ENCODE results near the gene SYNPO2. TPM values are rescaled to one million over a fixed set of nuclear protein-coding genes. Genes with fewer than 3 reads are reported as not detected.

Gene SYNPO2
- total RNA-seq, 1 experiment from 2014 or later = 0.04 TPM

DNA sequence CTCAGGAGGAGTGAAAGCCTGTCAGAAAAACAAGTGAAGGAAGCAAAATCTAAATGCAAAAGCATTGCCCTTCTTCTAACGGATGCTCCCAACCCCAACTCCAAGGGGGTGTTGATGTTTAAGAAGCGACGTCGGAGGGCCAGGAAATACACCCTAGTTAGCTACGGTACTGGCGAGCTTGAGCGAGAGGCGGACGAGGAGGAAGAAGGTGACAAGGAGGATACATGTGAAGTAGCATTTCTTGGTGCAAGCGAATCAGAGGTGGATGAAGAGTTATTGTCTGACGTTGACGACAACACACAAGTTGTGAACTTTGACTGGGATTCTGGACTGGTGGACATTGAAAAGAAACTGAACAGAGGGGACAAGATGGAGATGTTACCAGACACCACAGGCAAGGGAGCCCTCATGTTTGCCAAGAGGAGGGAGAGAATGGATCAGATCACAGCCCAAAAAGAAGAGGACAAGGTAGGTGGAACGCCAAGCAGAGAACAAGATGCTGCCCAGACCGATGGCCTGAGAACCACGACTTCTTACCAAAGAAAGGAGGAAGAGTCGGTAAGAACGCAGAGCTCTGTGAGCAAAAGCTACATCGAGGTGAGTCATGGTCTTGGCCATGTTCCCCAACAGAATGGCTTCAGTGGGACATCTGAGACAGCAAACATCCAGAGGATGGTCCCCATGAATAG lies 141.3 kb downstream of the SYNPO2 start:
- Histone ChIP-seq H3K4me3 (ENCODE audit: low read length) (no peak overlapping the region), H4K20me1 (ENCODE audit: low read length) (no peaks in the 10 kb centered on the region), H3K36me3 (ENCODE audit: low read depth, low read length) (no peaks in the 10 kb centered on the region), H3K4me2 (ENCODE audit: low read length) (no peak overlapping the region), H3K27me3 (ENCODE audit: low read length) (no peaks in the 10 kb centered on the region), H3K4me1 (ENCODE audit: insufficient read depth, low read length) (peaks cover 11% of the 10 kb centered on the region), H3K79me2 (ENCODE audit: low read length) (no peaks in the 10 kb centered on the region), H2AFZ (ENCODE audit: low read length) (no peak overlapping the region), H3K9ac (ENCODE audit: low read length) (no peak overlapping the region), H3F3A (ENCODE audit: low read length, unreplicated experiment) (no peaks in the 10 kb centered on the region), H3K9me3 (ENCODE audit: low read length) (no peaks in the 10 kb centered on the region), H3K9me2 (replicated peaks; ENCODE audit: low read length) (no peaks in the 10 kb centered on the region), H3K27ac (ENCODE audit: low read length) (no peak overlapping the region)
- ChIA-PET POLR2A (ENCODE audit: unreplicated experiment) (no interaction called here), CTCF (no interaction called here)
- TF ChIP-seq EZH2phosphoT487 (IDR thresholded peaks at IDR 0.05; ENCODE audit: borderline replicate concordance, low read length) = no peak
- TF ChIP-seq EZH2 (IDR thresholded peaks at IDR 0.05; ENCODE audit: low read length, unreplicated experiment) = no peak
- TF ChIP-seq, protein P1, sequence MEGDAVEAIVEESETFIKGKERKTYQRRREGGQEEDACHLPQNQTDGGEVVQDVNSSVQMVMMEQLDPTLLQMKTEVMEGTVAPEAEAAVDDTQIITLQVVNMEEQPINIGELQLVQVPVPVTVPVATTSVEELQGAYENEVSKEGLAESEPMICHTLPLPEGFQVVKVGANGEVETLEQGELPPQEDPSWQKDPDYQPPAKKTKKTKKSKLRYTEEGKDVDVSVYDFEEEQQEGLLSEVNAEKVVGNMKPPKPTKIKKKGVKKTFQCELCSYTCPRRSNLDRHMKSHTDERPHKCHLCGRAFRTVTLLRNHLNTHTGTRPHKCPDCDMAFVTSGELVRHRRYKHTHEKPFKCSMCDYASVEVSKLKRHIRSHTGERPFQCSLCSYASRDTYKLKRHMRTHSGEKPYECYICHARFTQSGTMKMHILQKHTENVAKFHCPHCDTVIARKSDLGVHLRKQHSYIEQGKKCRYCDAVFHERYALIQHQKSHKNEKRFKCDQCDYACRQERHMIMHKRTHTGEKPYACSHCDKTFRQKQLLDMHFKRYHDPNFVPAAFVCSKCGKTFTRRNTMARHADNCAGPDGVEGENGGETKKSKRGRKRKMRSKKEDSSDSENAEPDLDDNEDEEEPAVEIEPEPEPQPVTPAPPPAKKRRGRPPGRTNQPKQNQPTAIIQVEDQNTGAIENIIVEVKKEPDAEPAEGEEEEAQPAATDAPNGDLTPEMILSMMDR (conservative IDR thresholded peaks at IDR 0.05; ENCODE audit: low read depth, low read length) = no peak
- DNase-seq (no peak), ATAC-seq (no peak)
- BruUV-seq (replicated peaks) = no TSS peak
- intact Hi-C loops (cut with micrococcal nuclease) = loop anchor here (5.0 kb wide), 1 partner anchor 43 kb away; no protein-coding TSS in a partner anchor

- no peaks in the 10 kb centered on the region for H3K36me3 ChIP-seq (ENCODE audit: low read depth, low read length)
- H3K4me1 ChIP-seq (ENCODE audit: insufficient read depth, low read length) = peaks cover 7% of the 10 kb centered on the region; the same call in 1 of the 2 replicates
- no peak overlapping the region for H3K27ac ChIP-seq (ENCODE audit: low read length)
- H3K9me3 ChIP-seq (ENCODE audit: low read length) = no peaks in the 10 kb centered on the region
- no peaks in the 10 kb centered on the region for H3K79me2 ChIP-seq (ENCODE audit: low read length)
- ChIA-PET POLR2A (ENCODE audit: unreplicated experiment) (no interaction called here), CTCF (no interaction called here)
- H3K4me3 ChIP-seq (ENCODE audit: low read length) = no peak overlapping the region
- H2AFZ ChIP-seq (ENCODE audit: low read length) = no peak overlapping the region
- no peaks in the 10 kb centered on the region for H3K9me2 ChIP-seq (replicated peaks; ENCODE audit: low read length)
- DNase-seq (no peak), ATAC-seq (no peak)
- H3K4me2 ChIP-seq (ENCODE audit: low read length) = no peak overlapping the region
- H3F3A ChIP-seq (ENCODE audit: low read length, unreplicated experiment) = no peaks in the 10 kb centered on the region
- BruUV-seq (replicated peaks) = no TSS peak
- H3K9ac ChIP-seq (ENCODE audit: low read length) = no peak overlapping the region
- H4K20me1 ChIP-seq (ENCODE audit: low read length) = no peaks in the 10 kb centered on the region
- intact Hi-C loops (cut with micrococcal nuclease) = no loop called here
- TF ChIP-seq EZH2phosphoT487 (IDR thresholded peaks at IDR 0.05; ENCODE audit: borderline replicate concordance, low read length) (no peak), EZH2 (IDR thresholded peaks at IDR 0.05; ENCODE audit: low read length, unreplicated experiment) (no peak)
- TF ChIP-seq, protein P1 (conservative IDR thresholded peaks at IDR 0.05; ENCODE audit: low read depth, low read length) = no peak
- H3K27me3 ChIP-seq (ENCODE audit: low read length) = no peaks in the 10 kb centered on the region
These were observed 141.9 kb downstream of the SYNPO2 start for GRCh38 chr4:119030536-119030890.

DNA sequence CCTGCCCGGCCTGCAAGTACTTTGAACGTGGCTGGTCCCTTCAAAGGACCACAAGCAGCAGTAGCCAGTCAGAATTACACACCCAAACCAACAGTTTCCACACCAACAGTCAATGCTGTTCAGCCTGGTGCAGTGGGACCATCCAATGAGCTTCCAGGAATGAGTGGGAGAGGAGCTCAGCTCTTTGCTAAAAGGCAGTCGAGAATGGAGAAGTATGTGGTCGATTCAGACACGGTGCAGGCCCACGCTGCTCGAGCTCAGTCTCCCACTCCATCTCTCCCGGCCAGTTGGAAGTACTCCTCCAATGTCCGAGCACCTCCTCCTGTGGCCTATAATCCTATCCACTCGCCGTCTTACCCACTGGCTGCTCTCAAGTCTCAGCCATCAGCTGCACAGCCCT lies 142.6 kb downstream of the SYNPO2 start:
- intact Hi-C loops (cut with micrococcal nuclease) = no loop called here
- Histone ChIP-seq H3K27me3 (ENCODE audit: low read length) (no peaks in the 10 kb centered on the region), H4K20me1 (ENCODE audit: low read length) (no peaks in the 10 kb centered on the region), H3K9ac (ENCODE audit: low read length) (no peak overlapping the region), H3K4me3 (ENCODE audit: low read length) (no peak overlapping the region), H2AFZ (ENCODE audit: low read length) (no peak overlapping the region), H3K9me2 (replicated peaks; ENCODE audit: low read length) (no peaks in the 10 kb centered on the region), H3K4me1 (ENCODE audit: insufficient read depth, low read length) (peaks cover under 1% of the 10 kb centered on the region; the same call in 1 of the 2 replicates), H3K79me2 (ENCODE audit: low read length) (no peaks in the 10 kb centered on the region), H3F3A (ENCODE audit: low read length, unreplicated experiment) (no peaks in the 10 kb centered on the region), H3K27ac (ENCODE audit: low read length) (no peak overlapping the region), H3K36me3 (ENCODE audit: low read depth, low read length) (no peaks in the 10 kb centered on the region), H3K4me2 (ENCODE audit: low read length) (no peak overlapping the region), H3K9me3 (ENCODE audit: low read length) (no peaks in the 10 kb centered on the region)
- no peak for ATAC-seq
- ChIA-PET CTCF (no interaction called here), POLR2A (ENCODE audit: unreplicated experiment) (no interaction called here)
- no peak for TF ChIP-seq EZH2 (IDR thresholded peaks at IDR 0.05; ENCODE audit: low read length, unreplicated experiment)
- DNase-seq = no peak
- BruUV-seq (replicated peaks) = no TSS peak
